HL-60 (cell line): ENCODE results near the gene C5orf47.

Experiments used
- DNase-seq, 2 experiments: peaks; one replicate each; pipeline ENCODE4 v3.0.0-alpha.2; 2010 to 2020; ENCODE audit warnings: low read depth in 1 of 2, low spot score in 1 of 2
- H3K27ac ChIP-seq: fragments of 250-450 bp; sonication (Bioruptor Pico); replicated peaks from 2 replicates; pipeline ENCODE4 v1.5.1; 2020; ENCODE audit warnings: mild to moderate bottlenecking, moderate library complexity
- H3K27me3 ChIP-seq: fragments of 250-450 bp; sonication (Bioruptor Pico); 2 replicates; pipeline ENCODE4 v1.5.1; 2021; ENCODE audit warnings: mild to moderate bottlenecking, moderate library complexity; ENCODE audit not compliant: insufficient read depth, poor library complexity, severe bottlenecking
- H3K4me3 ChIP-seq: replicated peaks from 2 replicates; pipeline ENCODE4 v1.5.1; 2011; ENCODE audit warnings: mild to moderate bottlenecking, control low read depth, low read length; ENCODE audit not compliant: insufficient read depth
- CTCF ChIP-seq: IDR thresholded peaks from one replicate; pipeline ENCODE4 v1.5.1; 2011; ENCODE audit warnings: low read length, control low read depth, inconsistent platforms; ENCODE audit not compliant: insufficient read depth
- GABPA ChIP-seq: IDR thresholded peaks from 2 replicates; pipeline ENCODE4 v1.6.1; 2012; ENCODE audit warnings: low read depth
- POLR2AphosphoS5 ChIP-seq: IDR thresholded peaks from 2 replicates; pipeline ENCODE4 v1.6.1; 2012; ENCODE audit warnings: low read depth
- REST ChIP-seq: IDR thresholded peaks from 2 replicates; pipeline ENCODE4 v1.6.1; 2012; ENCODE audit warnings: low read depth; ENCODE audit not compliant: insufficient replicate concordance
- SPI1 ChIP-seq: IDR thresholded peaks from 2 replicates; pipeline ENCODE4 v1.6.1; 2012; ENCODE audit warnings: low read depth, mild to moderate bottlenecking, borderline replicate concordance

C5orf47 gene

GRCh38 chr5:174045470-174046025, 56.6 kb downstream of the C5orf47 start, which contains the start of gene NSG2:
TSS of gene NSG2 (plus strand) at chr5:174045706. CDS start at chr5:174046756, 1,050 bp downstream.
- DNase-seq = peak; percentile 66 to 77
- no peak within 1 kb of the TSS for H3K4me3 ChIP-seq
- TF ChIP-seq CTCF = peak; percentile 7
- no peak for TF ChIP-seq SPI1
- TF ChIP-seq GABPA = no peak
- peak; percentile 96 for TF ChIP-seq REST
- H3K27me3 ChIP-seq = no peaks in the 10 kb centered on the region
- H3K27ac ChIP-seq = no peak within 1 kb of the TSS

- Histone ChIP-seq H3K4me3 (no peak overlapping the region), H3K27me3 (no peaks in the 10 kb centered on the region), H3K27ac (no peak overlapping the region)
- DNase-seq = no peak
- TF ChIP-seq REST = no peak
- no peak for TF ChIP-seq SPI1
- TF ChIP-seq GABPA = no peak
- no peak for TF ChIP-seq CTCF
- TF ChIP-seq POLR2AphosphoS5 = no peak
Measured at GRCh38 chr5:174046558-174046957, 57.6 kb downstream of the C5orf47 start.

GRCh38 chr5:174047472-174048099, 58.6 kb downstream of the C5orf47 start:
- no peak for TF ChIP-seq SPI1
- no peak for TF ChIP-seq REST
- TF ChIP-seq POLR2AphosphoS5 = no peak
- TF ChIP-seq CTCF = no peak
- TF ChIP-seq GABPA = no peak
- Histone ChIP-seq H3K4me3 (no peak overlapping the region), H3K27me3 (no peaks in the 10 kb centered on the region), H3K27ac (no peak overlapping the region)
- no peak for DNase-seq
